ENCODE data around the gene PDE5A.

- TF ChIP-seq CTCF (IDR thresholded peaks at IDR 0.05) (no peak), POLR2A (IDR thresholded peaks at IDR 0.05) (no peak)
These were observed 28.6 kb upstream of the PDE5A start for GRCh38 chr4:119657111-119657611.

All from adrenal gland (tissue), 5 donors.